ENCODE data around the gene TTLL10.

TTLL10 gene

DNA sequence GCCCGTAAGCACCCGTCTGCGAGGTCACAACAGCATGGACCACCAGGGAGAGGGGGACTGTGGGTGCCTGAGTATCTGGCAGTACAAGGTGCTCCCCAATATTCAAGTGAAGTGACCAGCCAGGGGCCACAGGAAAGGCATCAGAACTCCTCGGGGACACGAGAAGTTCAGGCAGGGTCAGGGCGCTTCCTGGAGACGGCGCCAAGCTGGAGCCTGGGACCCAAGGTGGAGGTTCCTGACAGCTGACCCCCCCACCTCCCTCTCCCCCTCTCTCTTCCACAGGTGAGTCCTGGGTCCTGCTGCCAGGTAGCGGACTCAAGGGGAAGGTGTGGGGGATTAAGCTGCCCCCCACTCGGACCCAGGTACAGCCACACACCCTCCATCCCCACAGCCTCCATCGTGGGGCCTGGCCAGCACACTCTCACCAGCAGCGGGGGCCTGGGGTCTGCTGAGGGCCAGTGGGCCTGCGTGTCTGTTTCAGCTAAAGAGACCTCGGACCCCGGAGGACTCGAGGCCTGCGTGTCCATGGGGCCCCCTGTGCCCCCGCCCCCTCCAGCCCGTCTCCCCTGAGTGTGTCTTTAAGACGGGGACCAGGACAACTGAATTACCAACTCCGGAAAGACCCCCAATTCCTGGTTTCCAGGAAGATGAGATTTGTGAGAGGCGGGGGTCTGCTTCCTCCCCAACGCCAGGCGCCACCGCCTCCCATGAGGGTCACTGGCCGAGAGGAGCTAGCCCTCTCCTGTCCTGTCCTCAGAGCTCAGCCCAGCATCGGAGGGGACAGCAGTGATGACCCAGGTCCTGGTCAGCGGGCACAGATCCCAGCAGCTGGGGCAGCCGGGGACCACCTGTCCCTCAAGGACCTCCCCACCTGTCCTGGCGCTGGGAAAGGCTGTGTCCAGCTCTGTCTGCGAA is 26.5 kb downstream of the TTLL10 start:
- TF ChIP-seq, protein P1, sequence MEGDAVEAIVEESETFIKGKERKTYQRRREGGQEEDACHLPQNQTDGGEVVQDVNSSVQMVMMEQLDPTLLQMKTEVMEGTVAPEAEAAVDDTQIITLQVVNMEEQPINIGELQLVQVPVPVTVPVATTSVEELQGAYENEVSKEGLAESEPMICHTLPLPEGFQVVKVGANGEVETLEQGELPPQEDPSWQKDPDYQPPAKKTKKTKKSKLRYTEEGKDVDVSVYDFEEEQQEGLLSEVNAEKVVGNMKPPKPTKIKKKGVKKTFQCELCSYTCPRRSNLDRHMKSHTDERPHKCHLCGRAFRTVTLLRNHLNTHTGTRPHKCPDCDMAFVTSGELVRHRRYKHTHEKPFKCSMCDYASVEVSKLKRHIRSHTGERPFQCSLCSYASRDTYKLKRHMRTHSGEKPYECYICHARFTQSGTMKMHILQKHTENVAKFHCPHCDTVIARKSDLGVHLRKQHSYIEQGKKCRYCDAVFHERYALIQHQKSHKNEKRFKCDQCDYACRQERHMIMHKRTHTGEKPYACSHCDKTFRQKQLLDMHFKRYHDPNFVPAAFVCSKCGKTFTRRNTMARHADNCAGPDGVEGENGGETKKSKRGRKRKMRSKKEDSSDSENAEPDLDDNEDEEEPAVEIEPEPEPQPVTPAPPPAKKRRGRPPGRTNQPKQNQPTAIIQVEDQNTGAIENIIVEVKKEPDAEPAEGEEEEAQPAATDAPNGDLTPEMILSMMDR (conservative IDR thresholded peaks at IDR 0.05; ENCODE audit: low read depth, low read length) = no peak
- H3K4me3 ChIP-seq (ENCODE audit: low read depth, low read length) = no peak overlapping the region
- no peak for DNase-seq (ENCODE audit: low read depth)

DNA sequence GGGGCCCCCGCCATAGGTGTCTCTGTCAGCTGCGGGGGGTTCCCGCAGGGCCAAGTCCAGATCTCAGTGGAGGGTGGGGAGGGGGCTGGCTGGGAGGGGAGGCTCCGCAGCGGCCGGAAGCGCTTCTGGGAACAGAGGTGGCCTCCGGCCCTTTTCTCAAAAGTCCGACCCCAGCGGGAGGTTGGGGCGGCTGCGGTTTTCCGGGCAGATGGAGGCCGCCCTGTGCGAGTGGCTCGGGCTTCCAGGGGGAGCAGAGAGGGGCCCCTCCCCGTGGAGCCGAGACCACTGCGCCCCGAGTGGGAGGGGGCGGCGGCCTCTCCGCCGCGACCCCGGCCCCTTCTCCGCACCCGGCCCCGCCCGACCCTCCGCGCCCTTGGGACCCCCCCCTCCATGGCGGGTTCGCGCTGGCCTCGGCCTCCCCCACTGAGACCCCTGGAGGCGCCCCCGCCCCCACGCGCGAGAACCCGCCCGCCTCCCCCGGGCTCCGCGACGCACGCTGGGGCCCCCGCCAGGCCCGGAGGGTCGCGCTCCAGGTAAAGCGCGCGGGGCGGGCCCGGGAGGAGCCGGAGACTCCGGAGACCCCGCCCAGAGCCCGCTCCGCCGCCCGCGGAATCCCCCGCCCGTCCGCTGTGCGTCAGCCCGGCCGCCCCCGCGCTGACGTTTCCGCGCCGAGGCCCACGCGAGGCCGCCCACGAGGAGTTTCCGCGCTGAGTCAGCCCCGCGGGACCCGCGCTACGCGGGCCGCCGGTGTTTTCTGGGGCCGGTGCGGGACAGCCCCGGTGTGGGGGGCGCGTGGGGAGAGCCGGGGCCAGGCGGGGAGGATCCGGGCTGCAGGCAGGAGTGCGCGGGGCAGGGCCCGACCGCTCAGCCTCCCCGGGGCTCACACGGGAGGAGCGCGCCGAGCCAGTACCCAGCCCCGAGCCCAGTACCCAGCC is 27.5 kb downstream of the TTLL10 start:
- DNase-seq (ENCODE audit: low read depth) = peak; percentile 65
- peak overlapping the region; percentile 26 for H3K4me3 ChIP-seq (ENCODE audit: low read depth, low read length)
- TF ChIP-seq, protein P1 (conservative IDR thresholded peaks at IDR 0.05; ENCODE audit: low read depth, low read length) = no peak

DNA sequence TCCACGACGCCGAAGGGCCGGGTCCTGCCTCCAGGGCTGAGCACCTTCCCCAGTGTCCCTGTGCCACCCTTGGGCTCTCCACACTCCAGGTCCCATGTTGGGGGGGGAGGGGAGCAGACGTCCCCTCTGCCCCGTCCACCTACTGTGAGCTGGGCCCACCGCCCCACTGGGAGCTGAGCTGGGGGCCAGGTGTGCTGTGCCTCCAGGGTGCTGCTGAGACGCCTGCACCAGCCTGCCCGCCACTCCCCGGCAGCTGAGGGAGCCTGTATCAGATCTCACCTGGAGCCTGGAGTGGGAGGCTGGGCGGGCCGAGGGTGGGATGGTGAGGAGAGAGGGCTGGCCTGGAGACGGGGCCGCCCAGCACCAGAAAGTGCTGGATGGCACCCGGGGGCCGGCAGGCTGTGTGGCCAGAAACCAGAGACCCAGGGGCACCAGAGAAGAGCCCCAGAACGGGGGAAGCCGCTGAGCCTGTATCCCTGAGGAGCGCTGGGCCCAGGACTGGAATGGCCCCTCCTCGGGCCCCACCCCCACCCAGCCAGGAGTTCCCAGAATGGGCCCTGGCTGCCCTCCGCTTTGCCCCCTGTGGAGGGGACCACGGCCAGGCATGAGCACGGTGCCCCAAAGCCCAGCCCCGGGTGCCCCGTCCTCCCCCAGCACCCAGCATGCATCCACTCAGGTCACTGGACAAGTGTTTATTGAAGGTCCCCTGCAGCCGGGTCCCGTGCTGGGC is 29.3 kb downstream of the TTLL10 start:
- DNase-seq (ENCODE audit: low read depth) = no peak
- TF ChIP-seq, protein P1 (conservative IDR thresholded peaks at IDR 0.05; ENCODE audit: low read depth, low read length) = no peak
- no peak overlapping the region for H3K4me3 ChIP-seq (ENCODE audit: low read depth, low read length)

DNA sequence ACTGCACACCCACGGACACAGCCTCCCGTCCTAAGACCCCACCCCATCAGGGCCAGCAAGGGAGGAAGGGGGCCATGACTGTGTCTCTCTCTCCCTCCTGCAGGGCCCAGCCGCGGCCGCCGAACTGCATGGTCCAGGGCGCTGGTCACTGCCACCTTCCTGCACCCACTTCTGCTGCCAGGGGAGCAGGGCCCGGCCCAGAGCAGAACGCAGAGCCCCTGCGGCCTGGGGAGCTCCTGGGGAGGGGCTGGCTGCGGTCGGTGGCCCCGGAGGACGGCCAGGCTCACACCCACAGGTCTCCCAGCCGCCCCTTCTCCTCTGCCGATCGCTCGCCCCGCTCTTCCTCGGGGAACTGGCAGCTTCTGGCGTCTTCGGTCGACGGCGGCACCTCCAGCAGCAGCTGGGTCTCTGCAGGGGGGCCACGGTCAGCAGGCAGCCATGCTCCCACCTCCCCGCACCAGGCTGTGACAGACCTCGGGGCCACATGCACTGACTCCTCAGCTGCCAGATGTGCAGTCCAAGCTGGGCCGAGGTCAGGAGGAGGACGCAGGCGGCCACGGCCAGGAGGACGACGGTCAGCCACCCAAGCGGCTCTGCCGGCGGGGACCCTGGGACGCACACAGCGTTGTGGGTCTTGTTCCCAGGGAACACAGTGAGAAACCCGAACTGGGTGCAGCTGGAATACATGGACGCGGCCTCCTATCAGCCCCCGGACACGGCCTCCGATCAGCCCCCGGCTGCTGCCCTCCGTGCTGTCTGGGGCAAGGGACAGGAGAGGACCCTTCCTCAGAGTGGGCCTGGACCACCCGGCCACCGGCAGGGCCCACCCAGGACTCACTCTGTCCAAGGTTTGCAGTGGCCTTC is 30.1 kb downstream of the TTLL10 start:
- DNase-seq (ENCODE audit: low read depth) = no peak
- no peak overlapping the region for H3K4me3 ChIP-seq (ENCODE audit: low read depth, low read length)

DNA sequence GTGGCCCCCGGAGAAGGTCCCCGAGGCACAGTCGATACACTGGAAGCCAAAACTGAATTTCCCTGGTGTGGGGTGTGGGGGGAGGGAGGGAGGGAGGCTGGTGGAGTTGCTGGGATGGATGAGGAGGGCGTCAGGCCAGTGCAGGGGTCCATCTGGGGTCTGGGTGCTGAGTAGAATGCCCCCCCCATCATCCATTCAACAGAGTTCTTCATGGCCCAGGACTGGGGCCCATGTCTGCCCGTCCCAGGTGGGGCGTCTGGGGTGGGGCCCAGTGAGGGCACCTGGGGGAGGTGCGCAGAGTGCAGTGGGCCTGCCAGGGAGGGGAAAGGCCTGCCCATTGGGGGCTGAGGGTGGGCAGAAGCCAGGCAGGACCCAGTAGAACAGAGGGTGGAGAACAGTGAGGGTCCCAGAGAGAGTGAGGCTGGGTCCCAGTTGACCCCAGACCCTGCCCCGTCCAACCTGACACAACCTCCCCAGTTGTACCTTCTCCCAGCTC is 30.8 kb downstream of the TTLL10 start:
- DNase-seq (ENCODE audit: low read depth) = no peak

More for the DNA sequence above, 30.1 kb downstream of the TTLL10 start:
- TF ChIP-seq, protein P1 (conservative IDR thresholded peaks at IDR 0.05; ENCODE audit: low read depth, low read length) = no peak

More for the DNA sequence above, 30.8 kb downstream of the TTLL10 start:
- TF ChIP-seq, protein P1 (conservative IDR thresholded peaks at IDR 0.05; ENCODE audit: low read depth, low read length) = no peak
- H3K4me3 ChIP-seq (ENCODE audit: low read depth, low read length) = no peak overlapping the region

All from choroid plexus epithelial cell (primary cell).